ENCODE results near the gene SCN4A.
A peak's percentile ranks its signal among the peaks of the same experiment; 100 is the strongest.
"Not testable (repeated sequence)": the region's sequence is repeated elsewhere in the genome, so short reads cannot be mapped to it uniquely, and the experiment has no call there.

Gene SCN4A

GRCh38 chr17:63911041-63911635 lies 61.6 kb downstream of the SCN4A start, which contains the start of gene CSHL1:
Gene CSHL1, minus strand, starts transcription at chr17:63911258. Its CDS starts 62 bp downstream, at chr17:63911196.
- DNase-seq = no peak

DNA sequence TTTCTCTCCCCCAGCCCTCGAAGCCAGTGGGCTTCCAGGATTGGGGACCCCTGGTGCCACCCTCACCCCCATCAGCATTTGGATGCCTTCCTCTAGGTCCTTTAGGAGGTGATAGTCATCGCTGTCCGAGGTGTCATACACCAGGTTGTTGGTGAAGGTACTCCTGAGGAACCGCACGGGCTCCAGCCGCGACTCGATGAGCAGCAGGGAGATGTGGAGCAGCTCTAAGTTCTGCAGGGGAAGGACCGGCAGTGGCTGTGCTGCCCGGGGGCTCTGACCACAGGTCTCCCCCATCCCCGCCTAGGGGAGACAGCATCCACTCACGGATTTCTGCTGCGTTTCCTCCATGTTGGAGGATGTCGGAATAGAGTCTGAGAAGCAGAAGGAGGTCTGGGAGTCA lies 62.6 kb downstream of the SCN4A start:
- no peak for DNase-seq

DNA sequence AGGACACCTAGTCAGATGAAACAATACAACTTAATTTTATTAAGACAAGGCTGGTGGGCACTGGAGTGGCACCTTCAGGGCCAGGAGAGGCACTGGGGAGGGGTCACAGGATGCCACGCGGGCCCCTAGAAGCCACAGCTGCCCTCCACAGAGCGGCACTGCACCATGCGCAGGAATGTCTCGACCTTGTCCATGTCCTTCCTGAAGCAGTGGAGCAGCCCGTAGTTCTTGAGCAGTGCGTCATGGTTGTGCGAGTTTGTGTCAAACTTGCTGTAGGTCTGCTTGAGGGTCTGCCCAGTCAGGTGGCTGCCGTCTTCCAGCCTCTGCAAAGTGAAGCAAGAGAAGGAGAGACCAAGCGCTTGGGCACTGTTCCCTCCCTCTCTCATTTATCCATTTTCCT lies 63.1 kb downstream of the SCN4A start:
- DNase-seq = not testable (repeated sequence)

- peak; percentile 13 for DNase-seq
Measured at GRCh38 chr17:63907161-63907778, 65.4 kb downstream of the SCN4A start.

GRCh38 chr17:63904796-63905195 lies 67.9 kb downstream of the SCN4A start:
- DNase-seq = not testable (repeated sequence)

- DNase-seq = peak; percentile 67
Measured at GRCh38 chr17:63903787-63904201, 68.9 kb downstream of the SCN4A start.

- DNase-seq = not testable (repeated sequence)
Measured at GRCh38 chr17:63901971-63902370, 70.7 kb downstream of the SCN4A start.

DNA sequence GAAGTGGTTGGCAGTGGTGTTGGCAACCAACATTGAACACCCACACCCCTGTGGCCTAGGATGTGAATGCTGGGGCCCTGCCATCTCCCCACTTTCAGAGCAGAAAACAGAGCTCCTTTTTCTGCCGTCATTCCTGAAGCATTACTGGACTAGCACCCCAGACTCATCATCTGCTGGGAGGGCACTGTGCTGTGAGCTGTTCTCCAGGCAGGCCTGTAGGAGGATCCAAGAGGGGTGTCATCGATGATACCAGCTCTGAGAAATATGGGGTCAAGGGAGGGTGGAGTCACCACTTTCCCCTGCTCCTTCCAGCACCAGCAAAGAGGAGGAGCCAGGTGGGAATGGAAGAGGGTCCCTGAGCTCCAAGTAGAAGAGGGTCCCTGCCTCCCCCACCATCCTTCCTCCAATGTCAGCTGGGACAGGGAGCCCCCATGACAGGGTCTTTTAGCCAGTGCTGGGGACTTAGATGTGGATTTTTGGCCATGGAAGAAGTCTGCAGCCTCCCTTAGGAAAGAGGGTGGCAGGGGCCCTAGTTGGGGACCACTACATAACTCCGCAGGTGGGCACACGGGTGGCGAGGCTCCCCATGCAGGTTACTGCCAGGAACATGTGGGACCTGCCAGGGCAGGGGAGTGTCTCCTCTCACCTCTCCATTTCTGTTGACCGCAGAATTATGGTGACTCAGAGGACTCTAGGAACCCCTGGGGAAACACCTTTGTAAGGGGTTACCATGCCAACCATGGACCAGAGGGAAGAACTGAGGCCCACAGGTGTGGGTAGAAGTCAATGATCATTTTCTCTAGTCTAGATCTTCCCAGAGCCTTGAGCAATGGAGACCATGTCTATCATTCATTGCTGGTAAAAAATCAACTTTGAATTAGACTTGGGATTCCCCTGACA lies 73.6 kb downstream of the SCN4A start:
- DNase-seq = peak; percentile 37

- not testable (repeated sequence) for DNase-seq
Measured at GRCh38 chr17:63896524-63897354, 76.0 kb downstream of the SCN4A start, which contains the start of gene CSH1. Gene CSH1, minus strand, starts transcription at chr17:63896574. Its CDS starts 63 bp downstream, at chr17:63896511.

- not testable (repeated sequence) for DNase-seq
Measured at GRCh38 chr17:63894821-63895220, 77.9 kb downstream of the SCN4A start.

- DNase-seq = not testable (repeated sequence)
Measured at GRCh38 chr17:63894021-63894420, 78.7 kb downstream of the SCN4A start.

GRCh38 chr17:63892316-63893037 lies 80.2 kb downstream of the SCN4A start:
- not testable (repeated sequence) for DNase-seq

DNA sequence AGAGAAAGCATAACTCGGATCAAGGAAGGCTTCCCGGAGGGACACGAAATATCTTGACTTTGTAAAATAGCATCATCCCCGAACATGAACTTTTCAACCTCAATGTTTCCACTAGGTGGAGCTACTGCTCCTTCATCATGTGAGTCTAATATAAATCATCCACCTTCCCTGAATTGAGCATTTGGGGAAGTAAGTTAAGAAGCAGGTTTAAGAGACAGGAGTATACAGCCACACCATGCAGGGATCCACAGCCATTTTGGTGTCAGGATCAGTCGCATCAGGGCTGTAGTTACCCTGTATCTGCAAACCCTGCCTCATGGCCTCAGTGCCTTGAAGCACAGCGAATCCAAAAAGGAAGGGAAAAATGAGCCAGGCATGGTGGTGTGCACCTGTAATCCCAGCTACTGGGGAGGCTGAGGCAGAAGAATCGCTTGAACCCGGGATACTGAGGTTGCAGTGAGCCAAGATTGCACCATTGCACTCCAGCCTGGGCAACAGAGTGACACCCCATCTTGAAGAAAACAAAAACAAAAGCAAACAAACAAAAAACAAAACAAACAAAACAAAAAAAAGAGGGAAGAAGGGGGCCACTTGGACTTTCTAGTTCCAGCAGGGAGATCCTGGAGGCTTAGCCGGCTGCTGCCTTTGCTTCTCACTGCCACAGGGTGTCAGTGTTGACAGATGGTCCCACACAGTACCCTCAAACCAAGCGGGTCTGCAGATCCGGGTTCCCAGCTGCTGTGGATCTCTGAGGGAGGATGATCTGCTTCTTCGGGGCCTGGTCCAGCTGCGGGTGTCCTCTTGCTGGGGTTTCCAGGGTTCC lies 83.5 kb downstream of the SCN4A start:
- peak; percentile 41 for DNase-seq
